Measurements from ENCODE around the gene VAX1. TPM values are rescaled to one million over a fixed set of nuclear protein-coding genes. Genes with fewer than 3 reads are reported as not detected.
A peak's percentile ranks its signal among the peaks of the same experiment; 100 is the strongest.

Gene VAX1
- total and polyA plus RNA-seq, 2 donors (not counting 1 experiment from before 2014, with no cell fraction given), result not detected

- TF ChIP-seq CTCF (conservative IDR thresholded peaks at IDR 0.05 in 1 of 2, IDR thresholded peaks at IDR 0.05 in 1 of 2; ENCODE audit: low read depth in 1 of 2, low read length in 2 of 2) (no peak), EZH2 (IDR thresholded peaks at IDR 0.05; ENCODE audit: low read length, missing control alignments) (peak; percentile 24)
- no peak overlapping the region for H3K27ac ChIP-seq (ENCODE audit: insufficient read depth, low read length)
- H3K27me3 ChIP-seq (ENCODE audit: control insufficient read depth, insufficient read depth, low read length), result peaks cover 44% of the 10 kb centered on the region
- no peak for DNase-seq (ENCODE audit: low read depth in 2 of 2)
- no peak overlapping the region for H2AFZ ChIP-seq (ENCODE audit: low read length)
- H3K4me2 ChIP-seq (ENCODE audit: extremely low read depth, insufficient read depth, low read length), result no peak overlapping the region
- no peaks in the 10 kb centered on the region for H3K36me3 ChIP-seq (ENCODE audit: control insufficient read depth, insufficient read depth, low read length)
- no peaks in the 10 kb centered on the region for H3K79me2 ChIP-seq (ENCODE audit: control insufficient read depth, insufficient read depth, low read length)
- no peak overlapping the region for H3K4me3 ChIP-seq (replicated peaks in 1 of 4; ENCODE audit: control extremely low read depth in 1 of 4, insufficient read depth in 1 of 4, low read depth in 3 of 4, low read length in 4 of 4)
- H3K9ac ChIP-seq (ENCODE audit: insufficient read depth, low read length), result no peak overlapping the region
- H4K20me1 ChIP-seq (ENCODE audit: control insufficient read depth, extremely low read depth, insufficient read depth, low read length), result no peaks in the 10 kb centered on the region
- H3K9me3 ChIP-seq (ENCODE audit: control insufficient read depth, insufficient read depth, low read depth, low read length), result no peaks in the 10 kb centered on the region
- no peaks in the 10 kb centered on the region for H3K4me1 ChIP-seq (ENCODE audit: control insufficient read depth, extremely low read depth, insufficient read depth, low read length)
Measured at GRCh38 chr10:117140525-117140902, 2.4 kb upstream of the VAX1 start.

- Histone ChIP-seq H3K4me1 (ENCODE audit: control insufficient read depth, extremely low read depth, insufficient read depth, low read length) (no peaks in the 10 kb centered on the region), H3K36me3 (ENCODE audit: control insufficient read depth, insufficient read depth, low read length) (no peaks in the 10 kb centered on the region), H4K20me1 (ENCODE audit: control insufficient read depth, extremely low read depth, insufficient read depth, low read length) (no peaks in the 10 kb centered on the region), H3K27me3 (ENCODE audit: control insufficient read depth, insufficient read depth, low read length) (peaks cover 50% of the 10 kb centered on the region), H2AFZ (ENCODE audit: low read length) (no peak overlapping the region), H3K4me2 (ENCODE audit: extremely low read depth, insufficient read depth, low read length) (no peak overlapping the region), H3K27ac (ENCODE audit: insufficient read depth, low read length) (no peak overlapping the region), H3K9me3 (ENCODE audit: control insufficient read depth, insufficient read depth, low read depth, low read length) (no peaks in the 10 kb centered on the region), H3K4me3 (replicated peaks in 1 of 4; ENCODE audit: control extremely low read depth in 1 of 4, insufficient read depth in 1 of 4, low read depth in 3 of 4, low read length in 4 of 4) (no peak overlapping the region), H3K9ac (ENCODE audit: insufficient read depth, low read length) (no peak overlapping the region), H3K79me2 (ENCODE audit: control insufficient read depth, insufficient read depth, low read length) (no peaks in the 10 kb centered on the region)
- DNase-seq (ENCODE audit: low read depth in 2 of 2), result no peak
- TF ChIP-seq CTCF (conservative IDR thresholded peaks at IDR 0.05 in 1 of 2, IDR thresholded peaks at IDR 0.05 in 1 of 2; ENCODE audit: low read depth in 1 of 2, low read length in 2 of 2) (no peak), EZH2 (IDR thresholded peaks at IDR 0.05; ENCODE audit: low read length, missing control alignments) (peak; percentile 91)
Measured at GRCh38 chr10:117139581-117140524, 1.8 kb upstream of the VAX1 start.

- H2AFZ ChIP-seq (ENCODE audit: low read length), result no peak overlapping the region
- no peak overlapping the region for H3K4me3 ChIP-seq (replicated peaks in 1 of 4; ENCODE audit: control extremely low read depth in 1 of 4, insufficient read depth in 1 of 4, low read depth in 3 of 4, low read length in 4 of 4)
- H3K9me3 ChIP-seq (ENCODE audit: control insufficient read depth, insufficient read depth, low read depth, low read length), result no peaks in the 10 kb centered on the region
- no peak overlapping the region for H3K4me2 ChIP-seq (ENCODE audit: extremely low read depth, insufficient read depth, low read length)
- peaks cover 55% of the 10 kb centered on the region for H3K27me3 ChIP-seq (ENCODE audit: control insufficient read depth, insufficient read depth, low read length)
- H3K79me2 ChIP-seq (ENCODE audit: control insufficient read depth, insufficient read depth, low read length), result no peaks in the 10 kb centered on the region
- no peaks in the 10 kb centered on the region for H3K36me3 ChIP-seq (ENCODE audit: control insufficient read depth, insufficient read depth, low read length)
- H4K20me1 ChIP-seq (ENCODE audit: control insufficient read depth, extremely low read depth, insufficient read depth, low read length), result no peaks in the 10 kb centered on the region
- no peaks in the 10 kb centered on the region for H3K4me1 ChIP-seq (ENCODE audit: control insufficient read depth, extremely low read depth, insufficient read depth, low read length)
- no peak for DNase-seq (ENCODE audit: low read depth in 2 of 2)
- TF ChIP-seq CTCF (conservative IDR thresholded peaks at IDR 0.05 in 1 of 2, IDR thresholded peaks at IDR 0.05 in 1 of 2; ENCODE audit: low read depth in 1 of 2, low read length in 2 of 2) (no peak), EZH2 (IDR thresholded peaks at IDR 0.05; ENCODE audit: low read length, missing control alignments) (peak; percentile 60)
- H3K27ac ChIP-seq (ENCODE audit: insufficient read depth, low read length), result no peak overlapping the region
- H3K9ac ChIP-seq (ENCODE audit: insufficient read depth, low read length), result no peak overlapping the region
Measured at GRCh38 chr10:117138838-117139580, 939 bp upstream of the VAX1 start.

Data from fibroblast of lung (primary cell).